GM23248 (cell line): ENCODE results near the gene TRIO.

ENCODE experiments used
- EZH2 ChIP-seq: fragments of 200-600 bp; sonication (generic); IDR thresholded peaks from 2 replicates; pipeline ENCODE4 v1.6.1; 2018; ENCODE audit warnings: antibody characterized with exemption, mild to moderate bottlenecking; ENCODE audit not compliant: insufficient read depth, poor library complexity, severe bottlenecking
- EZH2phosphoT487 ChIP-seq: fragments of 200-600 bp; sonication (generic); IDR thresholded peaks from 2 replicates; pipeline ENCODE4 v1.6.1; 2018; ENCODE audit warnings: antibody characterized with exemption, moderate library complexity, mild to moderate bottlenecking, low read depth; ENCODE audit not compliant: insufficient read depth

DNA sequence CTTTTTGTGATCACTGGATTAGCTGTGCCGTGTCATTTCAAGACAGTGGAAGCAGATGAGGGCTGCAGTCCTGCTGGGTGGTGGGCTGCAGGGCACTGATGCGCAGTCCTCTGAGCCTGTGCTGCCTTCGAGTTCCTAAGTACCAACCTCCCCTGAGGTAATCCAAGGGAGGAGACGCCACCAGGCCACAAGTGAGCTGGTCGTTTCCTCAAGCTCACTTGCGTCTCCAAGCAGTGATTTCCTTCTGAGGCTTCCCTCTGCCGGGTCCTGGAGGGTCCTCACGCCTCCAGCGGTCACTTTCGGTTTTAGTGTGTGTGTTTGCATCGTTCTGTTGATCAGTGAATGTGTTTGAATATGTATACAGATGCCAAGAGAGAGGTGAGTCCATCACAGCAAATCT lies 115.7 kb downstream of the TRIO start:
- TF ChIP-seq EZH2phosphoT487 (no peak), EZH2 (no peak)
